GM10248 (cell line): ENCODE measurements around the gene SPATA1.
"Not testable (repeated sequence)": the region's sequence is repeated elsewhere in the genome, so short reads cannot be mapped to it uniquely, and the experiment has no call there.

ENCODE experiments used
- CTCF ChIA-PET: fragments of 300-600 bp; sonication (Branson Sonifier 250); formaldehyde crosslinking; extraction: SDS; loops from one replicate; lab custom pipeline; 2021; ENCODE audit warnings: antibody characterized with exemption; lab: Yijun Ruan, JAX
- POLR2A ChIA-PET: fragments of 350-650 bp; sonication (Branson Sonifier 250); formaldehyde crosslinking; extraction: SDS; loops from one replicate; lab custom pipeline; 2020; ENCODE audit warnings: antibody characterized with exemption; lab: Yijun Ruan, JAX
- DNase-seq: peaks from one replicate; pipeline ENCODE4 v3.0.0; 2012; ENCODE audit errors: extremely low spot score
- TF ChIP-seq, protein P1 (sequence below): IDR thresholded peaks from 2 replicates; pipeline ENCODE4 v1.5.1; 2012; ENCODE audit warnings: mild to moderate bottlenecking, low read depth; ENCODE audit errors: extremely low read depth, missing control alignments, control extremely low read depth

The SPATA1 gene

DNA sequence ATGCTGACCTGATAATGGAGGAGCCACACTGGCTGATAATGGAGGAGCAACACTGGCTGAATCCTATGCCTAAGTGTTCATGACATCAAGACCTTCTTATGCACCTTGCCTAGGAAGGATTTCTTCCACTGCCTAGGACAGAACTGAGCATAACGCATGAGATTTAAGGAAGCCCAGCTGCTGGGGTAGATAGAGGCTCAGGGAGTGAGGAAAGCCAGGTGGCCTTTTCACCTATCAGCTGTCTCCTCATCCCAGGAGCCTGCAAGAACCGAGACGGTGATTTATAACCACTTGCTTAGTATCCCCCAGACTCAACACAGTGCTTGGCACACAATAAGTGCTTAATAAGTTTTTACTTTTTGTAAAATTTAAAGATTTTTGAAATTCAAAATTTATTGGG lies 75.5 kb downstream of the SPATA1 start:
- TF ChIP-seq, protein P1, sequence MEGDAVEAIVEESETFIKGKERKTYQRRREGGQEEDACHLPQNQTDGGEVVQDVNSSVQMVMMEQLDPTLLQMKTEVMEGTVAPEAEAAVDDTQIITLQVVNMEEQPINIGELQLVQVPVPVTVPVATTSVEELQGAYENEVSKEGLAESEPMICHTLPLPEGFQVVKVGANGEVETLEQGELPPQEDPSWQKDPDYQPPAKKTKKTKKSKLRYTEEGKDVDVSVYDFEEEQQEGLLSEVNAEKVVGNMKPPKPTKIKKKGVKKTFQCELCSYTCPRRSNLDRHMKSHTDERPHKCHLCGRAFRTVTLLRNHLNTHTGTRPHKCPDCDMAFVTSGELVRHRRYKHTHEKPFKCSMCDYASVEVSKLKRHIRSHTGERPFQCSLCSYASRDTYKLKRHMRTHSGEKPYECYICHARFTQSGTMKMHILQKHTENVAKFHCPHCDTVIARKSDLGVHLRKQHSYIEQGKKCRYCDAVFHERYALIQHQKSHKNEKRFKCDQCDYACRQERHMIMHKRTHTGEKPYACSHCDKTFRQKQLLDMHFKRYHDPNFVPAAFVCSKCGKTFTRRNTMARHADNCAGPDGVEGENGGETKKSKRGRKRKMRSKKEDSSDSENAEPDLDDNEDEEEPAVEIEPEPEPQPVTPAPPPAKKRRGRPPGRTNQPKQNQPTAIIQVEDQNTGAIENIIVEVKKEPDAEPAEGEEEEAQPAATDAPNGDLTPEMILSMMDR, result no peak
- no peak for DNase-seq
- ChIA-PET CTCF (interaction anchor here (1.4 to 2.1 kb wide), 3 partner anchors 16 to 100 kb away, joined by 3 to 5 read pairs (median 4); no protein-coding TSS in a partner anchor), POLR2A (interaction anchor here (1.0 kb wide), 1 partner anchor 75 kb away, joined by 3 read pairs; the partner anchor contains the start of genes GNG5 and SPATA1)

GRCh38 chr1:84582802-84583587 lies 76.8 kb downstream of the SPATA1 start:
- CTCF ChIA-PET, result interaction anchor here (1.1 to 2.1 kb wide), 5 partner anchors 10 to 37 kb away, joined by 3 to 5 read pairs (median 4); no protein-coding TSS in a partner anchor
- POLR2A ChIA-PET, result interaction anchor here (1.0 kb wide), 1 partner anchor 77 kb away, joined by 3 read pairs; the partner anchor contains the start of genes GNG5 and SPATA1
- no peak for DNase-seq
- TF ChIP-seq, protein P1, result no peak

DNA sequence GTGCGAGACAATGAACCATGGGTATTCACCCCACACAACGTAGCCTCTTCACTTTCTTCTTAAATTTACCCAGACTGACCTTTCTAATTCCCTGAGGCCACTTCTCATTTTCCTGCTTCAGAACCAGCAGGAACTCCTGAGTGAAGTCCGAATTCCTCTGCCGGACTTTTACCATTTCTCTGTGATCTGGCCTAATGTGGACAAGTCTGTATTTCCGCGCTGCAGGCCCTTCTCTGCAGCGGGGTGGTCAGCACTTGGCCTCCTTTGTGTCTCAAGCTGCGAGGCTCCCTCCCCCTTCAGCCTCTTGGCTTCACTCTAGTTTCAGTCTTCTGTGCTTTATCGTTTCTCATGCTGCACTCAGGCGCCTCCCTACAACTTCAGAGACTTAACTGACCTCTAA lies 77.5 kb downstream of the SPATA1 start:
- POLR2A ChIA-PET, result interaction anchor here (3.0 kb wide), 1 partner anchor 10 kb away, joined by 9 read pairs; the partner anchor contains the start of gene CTBS
- CTCF ChIA-PET, result interaction anchor here (1.3 to 2.1 kb wide), 4 partner anchors 8 to 37 kb away, joined by 4 to 6 read pairs (median 4); no protein-coding TSS in a partner anchor
- TF ChIP-seq, protein P1, result no peak
- DNase-seq, result no peak

DNA sequence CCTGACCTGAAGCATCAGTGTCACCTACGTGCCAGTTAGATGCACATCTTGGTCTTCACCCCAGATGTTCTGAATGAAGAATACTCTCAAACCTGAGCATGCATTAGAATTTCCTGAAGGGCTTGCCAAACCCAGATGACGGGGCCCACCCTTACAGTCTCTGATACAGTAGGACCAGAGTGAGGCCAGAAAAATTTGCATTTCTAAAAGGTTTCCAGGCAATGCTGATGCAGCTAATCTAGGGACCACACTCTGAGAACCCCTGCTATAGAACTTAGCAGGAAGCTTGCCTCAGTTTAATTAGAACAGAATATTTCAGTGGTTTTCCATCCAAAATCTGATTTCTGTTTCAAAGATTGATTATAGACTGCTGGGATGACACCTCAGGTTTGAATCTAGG lies 77.9 kb downstream of the SPATA1 start:
- TF ChIP-seq, protein P1, result no peak
- POLR2A ChIA-PET, result interaction anchor here (3.0 kb wide), 1 partner anchor 11 kb away, joined by 9 read pairs; the partner anchor contains the start of gene CTBS

GRCh38 chr1:84585803-84586202 lies 79.6 kb downstream of the SPATA1 start:
- TF ChIP-seq, protein P1, result no peak
- CTCF ChIA-PET, result interaction anchor here (1.0 to 2.6 kb wide), 5 partner anchors 11 to 143 kb away, joined by 3 to 8 read pairs (median 4); partner anchors contain the start of gene CTBS
- POLR2A ChIA-PET, result interaction anchor here (3.0 kb wide), 1 partner anchor 12 kb away, joined by 9 read pairs; the partner anchor contains the start of gene CTBS
- DNase-seq, result no peak

More for the DNA sequence above, 77.9 kb downstream of the SPATA1 start:
- CTCF ChIA-PET, result interaction anchor here (1.3 to 1.6 kb wide), 4 partner anchors 9 to 13 kb away, joined by 3 to 6 read pairs (median 4); no protein-coding TSS in a partner anchor
- no peak for DNase-seq

DNA sequence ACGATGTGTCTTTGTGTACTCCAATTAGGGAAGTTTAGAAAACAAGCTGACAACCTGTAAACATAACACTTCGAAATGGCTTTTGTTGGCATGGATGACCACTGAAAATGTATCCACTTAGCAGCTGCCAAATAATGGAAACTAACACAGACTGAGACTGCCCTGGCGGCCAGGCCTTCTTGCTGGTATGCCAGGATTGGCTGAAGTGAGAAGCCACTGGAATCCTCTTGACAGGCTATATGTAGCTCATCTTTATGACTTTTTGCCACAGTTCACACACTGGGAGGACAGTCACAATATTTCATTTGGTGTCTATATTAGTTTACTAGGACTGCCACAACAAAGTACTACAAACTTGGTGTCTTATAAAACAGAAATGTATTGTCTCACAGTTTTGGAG lies 80.9 kb downstream of the SPATA1 start:
- ChIA-PET POLR2A (no interaction called here), CTCF (interaction anchor here (0.7 to 2.6 kb wide), 5 partner anchors 13 to 145 kb away, joined by 3 to 8 read pairs (median 3); no protein-coding TSS in a partner anchor)
- TF ChIP-seq, protein P1, result no peak
- no peak for DNase-seq

GRCh38 chr1:84594959-84595358 lies 88.8 kb downstream of the SPATA1 start:
- CTCF ChIA-PET, DNase-seq, POLR2A ChIA-PET: not testable (repeated sequence)
